Stimulated activated CD8-positive, alpha-beta memory T cell treated with anti-CD3 and anti-CD28 coated beads, Interleukin-2, amount 100 ng/mL, for 48 hours (primary cell): Measurements from ENCODE around the gene SERPING1.

Experiments
- DNase-seq, 2 donors: peaks; one replicate each; pipeline ENCODE4 v3.0.0-alpha.2; 2020; ENCODE audit warnings: low read depth in 2 of 2

The SERPING1 gene

GRCh38 chr11:57597916-57598830, 688 bp downstream of the SERPING1 start:
- DNase-seq: no peak

- DNase-seq: no peak
Observed at GRCh38 chr11:57598831-57599155, 1.3 kb downstream of the SERPING1 start.

GRCh38 chr11:57599381-57599780, 1.9 kb downstream of the SERPING1 start:
- no peak for DNase-seq

GRCh38 chr11:57601297-57601696, 3.8 kb downstream of the SERPING1 start:
- no peak for DNase-seq

- no peak for DNase-seq
Observed at GRCh38 chr11:57604296-57605027, 7.0 kb downstream of the SERPING1 start.

GRCh38 chr11:57605028-57605420, 7.5 kb downstream of the SERPING1 start:
- no peak for DNase-seq

GRCh38 chr11:57610170-57610569, 12.7 kb downstream of the SERPING1 start:
- no peak for DNase-seq

- no peak for DNase-seq
Observed at GRCh38 chr11:57614234-57614772, 16.8 kb downstream of the SERPING1 start.

GRCh38 chr11:57615308-57615707, 17.8 kb downstream of the SERPING1 start:
- DNase-seq: no peak

GRCh38 chr11:57616595-57616994, 19.1 kb downstream of the SERPING1 start:
- no peak for DNase-seq

GRCh38 chr11:57618438-57618837, 21.0 kb downstream of the SERPING1 start:
- no peak for DNase-seq

GRCh38 chr11:57619331-57619730, 21.8 kb downstream of the SERPING1 start:
- DNase-seq: no peak

GRCh38 chr11:57620467-57620866, 23.0 kb downstream of the SERPING1 start:
- DNase-seq: no peak

GRCh38 chr11:57622263-57622662, 24.8 kb downstream of the SERPING1 start:
- no peak for DNase-seq

GRCh38 chr11:57624864-57625263, 27.4 kb downstream of the SERPING1 start:
- DNase-seq: no peak

- no peak for DNase-seq
Observed at GRCh38 chr11:57626895-57627294, 29.4 kb downstream of the SERPING1 start.

GRCh38 chr11:57630171-57630570, 32.7 kb downstream of the SERPING1 start:
- no peak for DNase-seq

- no peak for DNase-seq
Observed at GRCh38 chr11:57632116-57632515, 34.6 kb downstream of the SERPING1 start.

GRCh38 chr11:57633394-57634070, 36.0 kb downstream of the SERPING1 start:
- DNase-seq: no peak

GRCh38 chr11:57634311-57634710, 36.8 kb downstream of the SERPING1 start:
- DNase-seq: no peak

GRCh38 chr11:57635246-57635645, 37.8 kb downstream of the SERPING1 start:
- DNase-seq: no peak

GRCh38 chr11:57637626-57638004, 40.1 kb downstream of the SERPING1 start:
- DNase-seq: no peak
